Measurements from ENCODE around the gene PFDN6. TPM values are rescaled to one million over a fixed set of nuclear protein-coding genes. Genes with fewer than 3 reads are reported as not detected.

PFDN6 gene
- total RNA-seq, 1 experiment from 2014 or later = 90.5 TPM

DNA sequence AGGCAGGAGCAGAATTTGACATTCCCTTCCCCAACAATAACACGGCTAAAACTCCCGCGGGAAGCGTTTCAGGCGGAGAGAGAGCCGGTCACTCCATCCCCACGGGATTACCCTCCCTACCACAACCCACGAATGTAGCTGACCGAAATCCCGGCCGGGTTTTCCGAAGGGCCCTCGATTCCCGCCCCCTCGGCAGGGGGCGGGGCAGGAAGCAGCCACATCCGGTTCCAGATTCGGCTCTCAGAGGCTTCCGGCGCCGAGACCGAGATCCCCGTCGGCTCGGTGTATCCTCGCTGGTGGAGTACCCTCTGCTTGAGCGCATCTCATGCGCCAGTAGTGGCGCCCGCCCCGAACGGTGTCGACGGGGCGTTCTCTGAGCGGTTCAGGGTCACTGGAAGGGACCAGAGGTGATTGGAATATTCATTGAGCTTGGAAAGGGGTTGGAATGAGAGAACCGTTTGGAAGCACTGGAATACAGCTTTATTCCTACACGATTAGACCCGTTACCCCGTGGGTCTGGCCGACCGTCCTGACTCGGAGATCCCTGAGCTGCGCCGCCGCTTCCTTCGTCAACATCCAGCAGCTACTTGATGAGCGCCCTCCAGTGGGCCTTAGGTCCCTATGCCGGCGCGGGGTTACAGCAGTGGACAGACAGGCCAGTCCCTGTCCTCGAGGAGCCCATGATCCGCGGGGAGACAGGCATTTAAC lies 10.0 kb downstream of the PFDN6 start (continued):
- TF ChIP-seq, protein P1, sequence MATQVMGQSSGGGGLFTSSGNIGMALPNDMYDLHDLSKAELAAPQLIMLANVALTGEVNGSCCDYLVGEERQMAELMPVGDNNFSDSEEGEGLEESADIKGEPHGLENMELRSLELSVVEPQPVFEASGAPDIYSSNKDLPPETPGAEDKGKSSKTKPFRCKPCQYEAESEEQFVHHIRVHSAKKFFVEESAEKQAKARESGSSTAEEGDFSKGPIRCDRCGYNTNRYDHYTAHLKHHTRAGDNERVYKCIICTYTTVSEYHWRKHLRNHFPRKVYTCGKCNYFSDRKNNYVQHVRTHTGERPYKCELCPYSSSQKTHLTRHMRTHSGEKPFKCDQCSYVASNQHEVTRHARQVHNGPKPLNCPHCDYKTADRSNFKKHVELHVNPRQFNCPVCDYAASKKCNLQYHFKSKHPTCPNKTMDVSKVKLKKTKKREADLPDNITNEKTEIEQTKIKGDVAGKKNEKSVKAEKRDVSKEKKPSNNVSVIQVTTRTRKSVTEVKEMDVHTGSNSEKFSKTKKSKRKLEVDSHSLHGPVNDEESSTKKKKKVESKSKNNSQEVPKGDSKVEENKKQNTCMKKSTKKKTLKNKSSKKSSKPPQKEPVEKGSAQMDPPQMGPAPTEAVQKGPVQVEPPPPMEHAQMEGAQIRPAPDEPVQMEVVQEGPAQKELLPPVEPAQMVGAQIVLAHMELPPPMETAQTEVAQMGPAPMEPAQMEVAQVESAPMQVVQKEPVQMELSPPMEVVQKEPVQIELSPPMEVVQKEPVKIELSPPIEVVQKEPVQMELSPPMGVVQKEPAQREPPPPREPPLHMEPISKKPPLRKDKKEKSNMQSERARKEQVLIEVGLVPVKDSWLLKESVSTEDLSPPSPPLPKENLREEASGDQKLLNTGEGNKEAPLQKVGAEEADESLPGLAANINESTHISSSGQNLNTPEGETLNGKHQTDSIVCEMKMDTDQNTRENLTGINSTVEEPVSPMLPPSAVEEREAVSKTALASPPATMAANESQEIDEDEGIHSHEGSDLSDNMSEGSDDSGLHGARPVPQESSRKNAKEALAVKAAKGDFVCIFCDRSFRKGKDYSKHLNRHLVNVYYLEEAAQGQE (IDR thresholded peaks at IDR 0.05; ENCODE audit: low read depth) = no peak
- TF ChIP-seq, protein P2, sequence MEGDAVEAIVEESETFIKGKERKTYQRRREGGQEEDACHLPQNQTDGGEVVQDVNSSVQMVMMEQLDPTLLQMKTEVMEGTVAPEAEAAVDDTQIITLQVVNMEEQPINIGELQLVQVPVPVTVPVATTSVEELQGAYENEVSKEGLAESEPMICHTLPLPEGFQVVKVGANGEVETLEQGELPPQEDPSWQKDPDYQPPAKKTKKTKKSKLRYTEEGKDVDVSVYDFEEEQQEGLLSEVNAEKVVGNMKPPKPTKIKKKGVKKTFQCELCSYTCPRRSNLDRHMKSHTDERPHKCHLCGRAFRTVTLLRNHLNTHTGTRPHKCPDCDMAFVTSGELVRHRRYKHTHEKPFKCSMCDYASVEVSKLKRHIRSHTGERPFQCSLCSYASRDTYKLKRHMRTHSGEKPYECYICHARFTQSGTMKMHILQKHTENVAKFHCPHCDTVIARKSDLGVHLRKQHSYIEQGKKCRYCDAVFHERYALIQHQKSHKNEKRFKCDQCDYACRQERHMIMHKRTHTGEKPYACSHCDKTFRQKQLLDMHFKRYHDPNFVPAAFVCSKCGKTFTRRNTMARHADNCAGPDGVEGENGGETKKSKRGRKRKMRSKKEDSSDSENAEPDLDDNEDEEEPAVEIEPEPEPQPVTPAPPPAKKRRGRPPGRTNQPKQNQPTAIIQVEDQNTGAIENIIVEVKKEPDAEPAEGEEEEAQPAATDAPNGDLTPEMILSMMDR (IDR thresholded peaks at IDR 0.05 in 2 of 3, conservative IDR thresholded peaks at IDR 0.05 in 1 of 3; ENCODE audit: borderline replicate concordance in 1 of 3, insufficient read depth in 1 of 3, low read depth in 2 of 3, low read length in 2 of 3) = peak in 2 of 3 experiments; percentile 80 to 86; a peak in 4 of 6 replicates
- TF ChIP-seq RAD21 (IDR thresholded peaks at IDR 0.05; ENCODE audit: low read depth) (no peak), YY1 (IDR thresholded peaks at IDR 0.05; ENCODE audit: extremely low read depth, insufficient replicate concordance, low read depth, low read length) (peak; percentile 51)

DNA sequence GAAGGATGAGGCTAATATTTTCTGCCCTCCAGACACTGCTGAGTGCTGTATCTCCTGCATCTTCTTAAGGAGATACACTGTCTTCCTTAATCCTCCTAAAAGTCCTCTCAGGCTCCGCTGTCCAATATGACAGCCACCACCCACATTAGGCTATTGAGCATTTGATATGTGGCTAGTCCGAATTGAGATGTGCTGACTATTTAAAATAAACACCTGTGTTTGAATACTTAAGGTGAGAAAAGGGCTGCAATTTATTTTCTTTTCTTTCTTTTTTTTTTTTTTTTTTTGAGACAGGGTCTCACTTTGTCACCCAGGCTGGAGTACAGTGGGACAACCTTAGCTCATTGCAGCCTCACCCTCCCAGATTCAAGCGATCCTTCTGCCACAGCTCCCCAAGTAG lies 12.5 kb downstream of the PFDN6 start:
- no peak overlapping the region for H3K4me3 ChIP-seq (replicated peaks in 1 of 2; ENCODE audit: low read depth in 1 of 2, low read length in 2 of 2)
- no TSS peak for BruUV-seq (replicated peaks)
- ChIA-PET POLR2A (interaction anchor here (1.0 kb wide), 1 partner anchor 9 kb away, joined by 3 read pairs; no protein-coding TSS in a partner anchor), CTCF (no interaction called here), RAD21 (ENCODE audit: low non-redundant PET in 1 of 2, low total read pairs in 2 of 2, uncharacterized antibody in 2 of 2, unreplicated experiment in 2 of 2) (no interaction called here)
- no peaks in the 10 kb centered on the region for H3K27me3 ChIP-seq (ENCODE audit: insufficient read depth, low read length)
- ATAC-seq = no peak
- no peak for DNase-seq (ENCODE audit: low read depth, low spot score)
- no peak overlapping the region for H3K9ac ChIP-seq (ENCODE audit: low read length)
- no peaks in the 10 kb centered on the region for H4K20me1 ChIP-seq (ENCODE audit: insufficient read depth)
- peaks cover 9 to 11% of the 10 kb centered on the region in 2 experiments; a peak in 3 of 4 replicates for H3K36me3 ChIP-seq (ENCODE audit: control insufficient read depth in 1 of 2, insufficient read depth in 2 of 2, low read length in 2 of 2)
- H3K27ac ChIP-seq (ENCODE audit: low read depth, low read length) = no peak overlapping the region
- no peaks in the 10 kb centered on the region for H3K9me2 ChIP-seq (ENCODE audit: insufficient read depth)
- no peak overlapping the region for H2AFZ ChIP-seq (ENCODE audit: low read depth, low read length, poor library complexity, severe bottlenecking)
- no peak overlapping the region for H3K4me2 ChIP-seq (ENCODE audit: low read length)
- intact Hi-C loops (cut with micrococcal nuclease) = no loop called here
- peaks cover 21% of the 10 kb centered on the region for H3K79me2 ChIP-seq (ENCODE audit: insufficient read depth, low read length)
- H3K4me1 ChIP-seq (ENCODE audit: control insufficient read depth in 1 of 2, insufficient read depth in 2 of 2, low read length in 2 of 2) = peaks cover 4 to 23% of the 10 kb centered on the region in 2 experiments; a peak in 3 of 4 replicates
- no peaks in the 10 kb centered on the region for H3K9me3 ChIP-seq (ENCODE audit: control insufficient read depth in 1 of 2, insufficient read depth in 1 of 2, low read depth in 1 of 2, low read length in 2 of 2)
- TF ChIP-seq FOSL1 (IDR thresholded peaks at IDR 0.05; ENCODE audit: low read depth) (no peak), SP1 (IDR thresholded peaks at IDR 0.05; ENCODE audit: low read depth) (no peak), CEBPB (IDR thresholded peaks at IDR 0.05; ENCODE audit: low read depth) (no peak), ELF1 (IDR thresholded peaks at IDR 0.05; ENCODE audit: borderline replicate concordance, low read depth) (no peak), POLR2AphosphoS5 (IDR thresholded peaks at IDR 0.05; ENCODE audit: low read depth, low read length) (no peak), CBX3 (IDR thresholded peaks at IDR 0.05; ENCODE audit: low read depth) (no peak), TCF7L2 (IDR thresholded peaks at IDR 0.05; ENCODE audit: borderline replicate concordance, extremely low read depth, insufficient read depth, insufficient read length) (no peak), EZH2phosphoT487 (IDR thresholded peaks at IDR 0.05; ENCODE audit: borderline replicate concordance) (no peak)
- TF ChIP-seq, protein P3, sequence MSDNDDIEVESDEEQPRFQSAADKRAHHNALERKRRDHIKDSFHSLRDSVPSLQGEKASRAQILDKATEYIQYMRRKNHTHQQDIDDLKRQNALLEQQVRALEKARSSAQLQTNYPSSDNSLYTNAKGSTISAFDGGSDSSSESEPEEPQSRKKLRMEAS (IDR thresholded peaks at IDR 0.05) = no peak
- TF ChIP-seq, protein P2 (IDR thresholded peaks at IDR 0.05 in 2 of 3, conservative IDR thresholded peaks at IDR 0.05 in 1 of 3; ENCODE audit: borderline replicate concordance in 1 of 3, insufficient read depth in 1 of 3, low read depth in 2 of 3, low read length in 2 of 3) = no peak
